Esophagus muscularis mucosa (tissue), 4 donors: ENCODE data around the gene SLIT1. TPM values are rescaled to one million over a fixed set of nuclear protein-coding genes. Genes with fewer than 3 reads are reported as not detected.

Source experiments
- DNase-seq: peaks from one replicate; pipeline ENCODE4 v3.0.0-alpha.2; 2017; ENCODE audit errors: extremely low spot score
- H3K27ac ChIP-seq, 4 donors: fragments of 200-600 bp; sonication (generic); replicated peaks in 1 of 4; 1 replicate in 3 of 4; 2 replicates in 1 of 4; pipeline ENCODE4 v1.5.1; 2016 to 2019; ENCODE audit warnings: mild to moderate bottlenecking in 1 of 4
- H3K27me3 ChIP-seq, 4 donors: fragments of 200-600 bp; sonication (generic); one replicate each; pipeline versions ENCODE4 v1.5.1 to v1.6.0; 2016 to 2019
- H3K36me3 ChIP-seq, 4 donors: fragments of 200-600 bp; sonication (generic); one replicate each; pipeline ENCODE4 v1.5.1; 2016 to 2019
- H3K4me1 ChIP-seq, 4 donors: fragments of 200-600 bp; sonication (generic); one replicate each; pipeline ENCODE4 v1.5.1; 2016 to 2019
- H3K4me3 ChIP-seq, 4 donors: fragments of 200-600 bp; sonication (generic); 1 replicate in 2 of 4; 2 replicates in 2 of 4; pipeline ENCODE4 v1.5.1; 2016 to 2019; ENCODE audit warnings: mild to moderate bottlenecking in 4 of 4, moderate library complexity in 1 of 4
- H3K9me3 ChIP-seq, 4 donors: fragments of 200-600 bp; sonication (generic); 1 replicate in 3 of 4; 2 replicates in 1 of 4; pipeline ENCODE4 v1.5.1; 2016 to 2019
- CTCF ChIP-seq, 3 experiments: fragments of 200-600 bp in 2 of 3; fragments of 450-650 bp in 1 of 3; sonication (generic) in 2 of 3; IDR thresholded peaks; one replicate each; pipeline ENCODE4 v1.5.1; 2017 to 2019; ENCODE audit warnings: antibody characterized with exemption in 3 of 3, mild to moderate bottlenecking in 2 of 3, moderate library complexity in 1 of 3
- EP300 ChIP-seq: sonication (generic); formaldehyde crosslinking; IDR thresholded peaks from one replicate; pipeline ENCODE4 v1.6.1; 2017; ENCODE audit warnings: antibody characterized with exemption
- POLR2A ChIP-seq: fragments of 450-650 bp; IDR thresholded peaks from one replicate; pipeline ENCODE4 v1.6.1; 2017; ENCODE audit warnings: antibody characterized with exemption, moderate library complexity, mild to moderate bottlenecking, low read depth
- POLR2AphosphoS5 ChIP-seq, 2 donors: sonication (generic); formaldehyde crosslinking; IDR thresholded peaks; one replicate each; pipeline ENCODE4 v1.6.1; 2017; ENCODE audit warnings: antibody characterized with exemption in 2 of 2
- WGBS: methylation state at CpG from one replicate; pipeline ENCODE4 v1.1.5; 2018; 5-methylcytosine and 5-hydroxymethylcytosine counted together
- intact Hi-C: fragments of 100-400 bp; cut with DNase I; formaldehyde crosslinking; loops from one replicate; pipeline ENCODE4 v1.15.1; 2023
- total RNA-seq, 4 donors: library from RNA; depleted of rRNA; stranded (reverse); fragments of >200 nt; gene quantifications; one replicate each; pipeline versions ENCODE4 v1.1.0 to v1.2.1, GENCODE V29; 2016

SLIT1 gene
- total RNA-seq, 4 donors from 2014 or later, result 0.13 to 0.42 (median 0.31) TPM

- peaks cover 0 to 20% (median 0%) of the 10 kb centered on the region in 4 donors for H3K27me3 ChIP-seq
- H3K4me3 ChIP-seq, result no peak overlapping the region
- H3K4me1 ChIP-seq, result peaks cover 0 to 13% (median 0%) of the 10 kb centered on the region in 4 donors
- no peaks in the 10 kb centered on the region for H3K9me3 ChIP-seq
- intact Hi-C loops, result no loop called here
- DNase-seq, result no peak
- no peaks in the 10 kb centered on the region for H3K36me3 ChIP-seq
- TF ChIP-seq POLR2A (no peak), CTCF (IDR thresholded peaks at IDR 0.05) (no peak), EP300 (no peak), POLR2AphosphoS5 (IDR thresholded peaks at IDR 0.05) (no peak)
- no peak overlapping the region for H3K27ac ChIP-seq
- 89% methylated on average over 7 of the region's 7 CpGs for WGBS
Observed at GRCh38 chr10:97105303-97105702, 80.5 kb downstream of the SLIT1 start.

- no peaks in the 10 kb centered on the region for H3K4me1 ChIP-seq
- 72% methylated on average over 12 of the region's 14 CpGs for WGBS
- TF ChIP-seq POLR2AphosphoS5 (IDR thresholded peaks at IDR 0.05) (no peak), CTCF (IDR thresholded peaks at IDR 0.05) (no peak), EP300 (no peak), POLR2A (no peak)
- intact Hi-C loops, result no loop called here
- no peaks in the 10 kb centered on the region for H3K36me3 ChIP-seq
- H3K4me3 ChIP-seq, result no peak overlapping the region
- DNase-seq, result no peak
- no peak overlapping the region for H3K27ac ChIP-seq
- peaks cover 0 to 19% (median 0%) of the 10 kb centered on the region in 4 donors for H3K27me3 ChIP-seq
- no peaks in the 10 kb centered on the region for H3K9me3 ChIP-seq
Observed at GRCh38 chr10:97103316-97104080, 82.3 kb downstream of the SLIT1 start.

GRCh38 chr10:97102441-97102840, 83.3 kb downstream of the SLIT1 start:
- Histone ChIP-seq H3K27ac (no peak overlapping the region), H3K27me3 (peaks cover 0 to 8% (median 0%) of the 10 kb centered on the region in 4 donors), H3K36me3 (no peaks in the 10 kb centered on the region), H3K4me1 (no peaks in the 10 kb centered on the region), H3K4me3 (no peak overlapping the region), H3K9me3 (no peaks in the 10 kb centered on the region)
- TF ChIP-seq POLR2A (no peak), EP300 (no peak), CTCF (IDR thresholded peaks at IDR 0.05) (no peak), POLR2AphosphoS5 (IDR thresholded peaks at IDR 0.05) (no peak)
- intact Hi-C loops, result no loop called here
- 92% methylated on average over 6 of the region's 6 CpGs for WGBS
- DNase-seq, result no peak

GRCh38 chr10:97101166-97101940, 84.4 kb downstream of the SLIT1 start:
- H3K36me3 ChIP-seq, result no peaks in the 10 kb centered on the region
- TF ChIP-seq CTCF (IDR thresholded peaks at IDR 0.05) (no peak), EP300 (no peak), POLR2AphosphoS5 (IDR thresholded peaks at IDR 0.05) (no peak), POLR2A (no peak)
- 85% methylated on average over 9 of the region's 9 CpGs for WGBS
- peaks cover 0 to 7% (median 0%) of the 10 kb centered on the region in 4 donors for H3K27me3 ChIP-seq
- peaks cover 6 to 8% (median 7%) of the 10 kb centered on the region in 4 donors for H3K4me1 ChIP-seq
- no peak overlapping the region for H3K27ac ChIP-seq
- H3K4me3 ChIP-seq, result no peak overlapping the region
- intact Hi-C loops, result no loop called here
- no peak for DNase-seq
- no peaks in the 10 kb centered on the region for H3K9me3 ChIP-seq
